Muscle of leg (tissue), 16 donors: ENCODE results near the gene DNAJC13. TPM values are rescaled to one million over a fixed set of nuclear protein-coding genes. Genes with fewer than 3 reads are reported as not detected.
"Not testable (repeated sequence)": the region's sequence is repeated elsewhere in the genome, so short reads cannot be mapped to it uniquely, and the experiment has no call there.

Experiments used
- DNase-seq: peaks from one replicate; pipeline ENCODE4 v3.0.0; 2013
- H3K27ac ChIP-seq: one replicate; pipeline ENCODE4 v1.5.1; 2013; ENCODE audit warnings: mild to moderate bottlenecking, low read length, control low read depth
- H3K27me3 ChIP-seq: one replicate; pipeline ENCODE4 v1.6.1; 2013; ENCODE audit warnings: low read length; ENCODE audit not compliant: control insufficient read depth, insufficient read depth
- H3K36me3 ChIP-seq: one replicate; pipeline ENCODE4 v1.6.1; 2013; ENCODE audit warnings: low read length; ENCODE audit not compliant: control insufficient read depth, insufficient read depth
- H3K4me1 ChIP-seq: one replicate; pipeline ENCODE4 v1.6.1; 2013; ENCODE audit warnings: low read length; ENCODE audit not compliant: control insufficient read depth, insufficient read depth
- H3K4me3 ChIP-seq: one replicate; pipeline ENCODE4 v1.5.1; 2013; ENCODE audit warnings: low read length, control low read depth
- H3K9me3 ChIP-seq: replicated peaks from 2 replicates; pipeline ENCODE4 v1.6.1; 2013; ENCODE audit warnings: low read depth, low read length; ENCODE audit not compliant: control insufficient read depth
- WGBS: methylation state at CpG from one replicate; pipeline ENCODE4 v1.1.5; 2013; ENCODE audit warnings: missing lambda C conversion rate; ENCODE audit not compliant: insufficient coverage; 5-methylcytosine and 5-hydroxymethylcytosine counted together
- long read RNA-seq, 11 donors: transcript quantifications; one replicate each; lab custom pipeline, GENCODE V29; 2026
- polyA plus RNA-seq, 8 donors: library from polyadenylated mRNA; unstranded; fragments of 120-200 nt; gene quantifications; one replicate each; pipeline versions ENCODE4 v1.2.1 to v1.2.3, GENCODE V29; 2013; ENCODE audit warnings: inconsistent platforms in 1 of 8, low replicate concordance in 1 of 8; ENCODE audit not compliant: insufficient read length in 8 of 8, insufficient read depth in 1 of 8
- total RNA-seq: library from RNA; stranded (reverse); fragments of 120-200 nt; gene quantifications from one replicate; pipeline ENCODE4 v1.2.4, GENCODE V29; 2013

Gene DNAJC13, protein sequence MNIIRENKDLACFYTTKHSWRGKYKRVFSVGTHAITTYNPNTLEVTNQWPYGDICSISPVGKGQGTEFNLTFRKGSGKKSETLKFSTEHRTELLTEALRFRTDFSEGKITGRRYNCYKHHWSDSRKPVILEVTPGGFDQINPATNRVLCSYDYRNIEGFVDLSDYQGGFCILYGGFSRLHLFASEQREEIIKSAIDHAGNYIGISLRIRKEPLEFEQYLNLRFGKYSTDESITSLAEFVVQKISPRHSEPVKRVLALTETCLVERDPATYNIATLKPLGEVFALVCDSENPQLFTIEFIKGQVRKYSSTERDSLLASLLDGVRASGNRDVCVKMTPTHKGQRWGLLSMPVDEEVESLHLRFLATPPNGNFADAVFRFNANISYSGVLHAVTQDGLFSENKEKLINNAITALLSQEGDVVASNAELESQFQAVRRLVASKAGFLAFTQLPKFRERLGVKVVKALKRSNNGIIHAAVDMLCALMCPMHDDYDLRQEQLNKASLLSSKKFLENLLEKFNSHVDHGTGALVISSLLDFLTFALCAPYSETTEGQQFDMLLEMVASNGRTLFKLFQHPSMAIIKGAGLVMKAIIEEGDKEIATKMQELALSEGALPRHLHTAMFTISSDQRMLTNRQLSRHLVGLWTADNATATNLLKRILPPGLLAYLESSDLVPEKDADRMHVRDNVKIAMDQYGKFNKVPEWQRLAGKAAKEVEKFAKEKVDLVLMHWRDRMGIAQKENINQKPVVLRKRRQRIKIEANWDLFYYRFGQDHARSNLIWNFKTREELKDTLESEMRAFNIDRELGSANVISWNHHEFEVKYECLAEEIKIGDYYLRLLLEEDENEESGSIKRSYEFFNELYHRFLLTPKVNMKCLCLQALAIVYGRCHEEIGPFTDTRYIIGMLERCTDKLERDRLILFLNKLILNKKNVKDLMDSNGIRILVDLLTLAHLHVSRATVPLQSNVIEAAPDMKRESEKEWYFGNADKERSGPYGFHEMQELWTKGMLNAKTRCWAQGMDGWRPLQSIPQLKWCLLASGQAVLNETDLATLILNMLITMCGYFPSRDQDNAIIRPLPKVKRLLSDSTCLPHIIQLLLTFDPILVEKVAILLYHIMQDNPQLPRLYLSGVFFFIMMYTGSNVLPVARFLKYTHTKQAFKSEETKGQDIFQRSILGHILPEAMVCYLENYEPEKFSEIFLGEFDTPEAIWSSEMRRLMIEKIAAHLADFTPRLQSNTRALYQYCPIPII (N-terminal part only)
- total RNA-seq = 38.6 TPM
- polyA plus RNA-seq = 10 to 100 TPM; 29.9 to 43.1 (median 34.2) TPM
- long read RNA-seq, donor 1 = 0 reads
- long read RNA-seq, donor 2 = 0 reads
- long read RNA-seq, donor 3, partial matches to known transcripts = 5 of 6 reads
- long read RNA-seq, donor 3, other reads (novel, unspliced or antisense) = 0 of 6 reads
- long read RNA-seq, donor 4, partial matches to known transcripts = 0 of 1 reads
- long read RNA-seq, donor 4, other reads (novel, unspliced or antisense) = 0 of 1 reads
- long read RNA-seq, donor 5, partial matches to known transcripts = 16 of 16 reads
- long read RNA-seq, donor 5, other reads (novel, unspliced or antisense) = 0 of 16 reads
- long read RNA-seq, donor 6, full-length matches to known transcripts = 1 of 13 reads
- long read RNA-seq, donor 6, partial matches to known transcripts = 12 of 13 reads
- long read RNA-seq, donor 6, other reads (novel, unspliced or antisense) = 0 of 13 reads
- long read RNA-seq, donor 7, partial matches to known transcripts = 13 of 13 reads
- long read RNA-seq, donor 7, other reads (novel, unspliced or antisense) = 0 of 13 reads
- long read RNA-seq, donor 8, partial matches to known transcripts = 12 of 12 reads
- long read RNA-seq, donor 8, other reads (novel, unspliced or antisense) = 0 of 12 reads
- long read RNA-seq, donor 9, partial matches to known transcripts = 9 of 9 reads
- long read RNA-seq, donor 9, other reads (novel, unspliced or antisense) = 0 of 9 reads
- long read RNA-seq, donor 10, partial matches to known transcripts = 20 of 20 reads
- long read RNA-seq, donor 10, other reads (novel, unspliced or antisense) = 0 of 20 reads
- long read RNA-seq, donor 11, partial matches to known transcripts = 13 of 13 reads
- long read RNA-seq, donor 11, other reads (novel, unspliced or antisense) = 0 of 13 reads

DNA sequence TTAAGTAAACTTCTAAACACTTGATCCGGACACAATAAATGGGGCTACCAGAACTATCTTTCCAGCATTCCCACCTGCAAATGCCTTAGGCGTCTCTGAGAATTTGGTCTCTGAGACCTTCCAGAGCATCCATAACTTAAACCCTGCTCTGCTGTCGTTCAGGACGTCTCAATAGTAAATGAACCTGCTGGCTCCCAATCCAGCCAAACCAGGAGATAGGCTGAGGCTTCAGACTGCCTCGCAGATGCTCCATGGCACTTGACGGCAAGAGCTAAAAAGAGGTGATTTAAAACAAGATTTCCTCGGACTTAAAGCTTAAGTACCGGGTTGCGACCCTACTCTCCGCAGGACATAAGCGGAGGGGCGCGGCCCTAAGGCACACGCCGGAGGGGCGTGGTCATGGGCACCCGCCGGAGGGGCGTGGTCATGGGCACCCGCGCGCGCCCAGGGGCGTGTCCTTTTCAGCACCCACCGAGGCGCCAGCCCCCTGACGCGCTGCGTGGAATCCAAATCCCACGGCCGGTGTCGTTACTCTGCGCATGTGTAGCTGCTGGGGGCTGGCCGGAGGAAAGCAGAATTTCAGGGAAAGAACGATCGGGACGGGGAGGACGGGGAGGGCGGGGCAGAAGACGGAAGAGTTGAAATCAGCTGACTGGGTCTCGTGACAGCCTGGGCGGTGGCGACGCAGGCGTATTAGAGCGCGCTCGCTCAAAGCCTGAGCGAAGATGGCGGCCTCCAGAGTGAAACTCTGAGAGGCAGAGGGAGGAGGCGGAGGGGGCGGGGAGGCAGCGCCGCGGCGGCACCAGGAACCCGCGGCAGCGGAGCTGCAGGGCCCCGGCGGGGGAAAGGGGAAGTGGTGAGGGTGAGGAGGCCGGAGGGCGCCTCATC lies at the start of gene DNAJC13:
Gene DNAJC13, plus strand, starts transcription at position 696 of the 888 bp plus-strand sequence. CDS start 17,049 bp downstream, outside the sequence.
- H3K27me3 ChIP-seq = no peaks in the 10 kb centered on the region
- peak within 1 kb of the TSS; percentile 96 for H3K27ac ChIP-seq
- peak; percentile 98 for DNase-seq
- WGBS = 2% methylated on average over 59 of the region's 63 CpGs
- peaks cover 5% of the 10 kb centered on the region for H3K36me3 ChIP-seq
- H3K4me1 ChIP-seq = peaks cover 6% of the 10 kb centered on the region
- peak within 1 kb of the TSS; percentile 99 for H3K4me3 ChIP-seq
- no peaks in the 10 kb centered on the region for H3K9me3 ChIP-seq

DNA sequence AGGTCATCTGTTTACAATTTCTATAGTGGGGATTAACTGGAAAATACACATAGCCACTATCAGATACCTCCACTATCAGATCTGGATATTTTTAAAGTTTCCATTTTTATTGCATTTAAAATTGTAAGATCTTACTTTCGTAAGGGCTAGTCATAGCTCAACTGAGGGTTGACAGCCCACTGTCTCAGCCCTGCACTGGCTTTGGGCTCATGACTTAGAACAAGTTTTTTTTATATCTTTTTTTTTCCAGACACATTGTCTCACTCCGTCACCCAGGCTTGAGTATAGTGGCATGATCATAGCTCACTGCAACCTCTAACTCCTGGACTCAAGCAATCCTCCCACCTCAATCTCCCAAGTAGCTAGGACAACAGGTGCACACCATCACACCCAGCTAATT lies 48.8 kb upstream of the DNAJC13 start:
- 88% methylated on average over 1 of the region's 2 CpGs for WGBS
- DNase-seq = no peak
- Histone ChIP-seq H3K4me3 (no peak overlapping the region), H3K27me3 (no peaks in the 10 kb centered on the region), H3K27ac (no peak overlapping the region), H3K4me1 (no peaks in the 10 kb centered on the region), H3K9me3 (no peaks in the 10 kb centered on the region), H3K36me3 (no peaks in the 10 kb centered on the region)

DNA sequence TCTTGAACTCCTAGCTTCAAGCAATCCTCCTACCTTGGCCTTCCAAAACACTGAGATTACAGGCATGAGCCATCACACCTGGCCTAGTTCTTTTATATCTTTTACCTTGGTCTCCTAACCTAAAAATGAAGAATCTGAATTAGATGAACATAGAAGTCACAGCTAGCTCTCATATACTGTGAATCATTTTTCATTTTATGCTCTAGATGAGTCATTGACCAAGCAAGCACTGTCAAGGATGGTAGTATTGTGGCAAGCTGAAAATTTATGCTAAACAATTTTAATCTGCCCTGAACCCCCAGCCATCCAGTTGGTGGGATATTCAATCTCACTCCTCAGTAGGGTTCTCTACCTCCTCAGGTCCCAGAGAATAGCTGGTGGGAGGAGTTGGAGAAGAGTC lies 48.3 kb upstream of the DNAJC13 start:
- Histone ChIP-seq H3K4me1 (no peaks in the 10 kb centered on the region), H3K9me3 (no peaks in the 10 kb centered on the region), H3K27me3 (no peaks in the 10 kb centered on the region), H3K27ac (no peak overlapping the region), H3K36me3 (no peaks in the 10 kb centered on the region), H3K4me3 (no peak overlapping the region)
- no peak for DNase-seq

DNA sequence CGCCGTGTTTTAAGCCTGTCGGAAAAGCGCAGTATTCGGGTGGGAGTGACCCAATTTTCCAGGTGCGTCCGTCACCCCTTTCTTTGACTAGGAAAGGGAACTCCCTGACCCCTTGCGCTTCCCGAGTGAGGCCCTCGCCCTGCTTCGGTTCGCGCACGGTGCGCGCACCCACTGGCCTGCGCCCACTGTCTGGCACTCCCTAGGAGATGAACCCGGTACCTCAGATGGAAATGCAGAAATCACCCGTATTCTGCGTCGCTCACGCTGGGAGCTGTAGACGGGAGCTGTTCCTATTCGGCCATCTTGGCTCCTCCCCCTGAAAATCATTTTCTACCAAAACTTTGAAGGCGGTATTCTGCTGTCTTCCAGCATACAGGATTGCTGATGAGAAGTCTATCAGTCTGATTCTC lies 40.4 kb upstream of the DNAJC13 start:
- H3K4me3 ChIP-seq, H3K36me3 ChIP-seq, H3K27me3 ChIP-seq, DNase-seq, H3K4me1 ChIP-seq, H3K27ac ChIP-seq, H3K9me3 ChIP-seq: not testable (repeated sequence)
- WGBS = 85% methylated on average over 22 of the region's 25 CpGs

DNA sequence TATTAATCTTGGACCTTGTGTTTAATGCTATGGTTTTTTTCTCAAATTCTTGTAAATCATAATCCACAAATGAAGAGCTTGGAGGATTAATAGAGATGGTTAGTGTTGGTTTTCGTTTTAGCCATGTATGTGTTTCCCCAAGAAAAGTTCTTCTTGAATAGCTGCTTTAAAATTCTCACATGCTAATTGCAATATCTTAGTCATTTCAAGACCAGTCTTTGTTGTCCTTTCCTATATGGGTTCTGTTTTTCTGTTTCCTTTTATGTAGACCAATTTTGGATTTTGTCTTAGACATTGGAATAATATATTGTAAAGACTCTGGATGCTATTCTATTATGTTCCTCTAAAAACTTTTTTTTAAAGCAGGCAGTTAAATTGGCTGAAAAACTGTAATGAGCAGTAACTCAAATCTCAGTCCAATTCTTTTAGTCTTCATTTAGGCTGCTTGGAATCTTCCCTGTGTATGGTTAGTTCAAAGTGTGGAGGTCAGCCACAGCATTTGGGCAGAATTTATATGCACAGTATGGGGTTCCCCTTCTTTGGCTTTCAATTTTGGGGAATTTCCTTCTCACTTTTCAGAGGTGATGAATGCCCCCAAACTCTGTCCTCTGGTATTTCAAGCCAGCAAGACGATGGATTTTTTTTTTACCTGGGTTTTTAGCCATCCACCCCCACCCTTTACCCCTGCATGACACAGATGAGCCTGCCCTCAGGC lies 39.1 kb upstream of the DNAJC13 start:
- no peak overlapping the region for H3K27ac ChIP-seq
- no peaks in the 10 kb centered on the region for H3K36me3 ChIP-seq
- no peaks in the 10 kb centered on the region for H3K4me1 ChIP-seq
- WGBS = no CpG with 5 or more reads among the region's 2 CpGs
- H3K27me3 ChIP-seq = no peaks in the 10 kb centered on the region
- DNase-seq = no peak
- no peaks in the 10 kb centered on the region for H3K9me3 ChIP-seq
- no peak overlapping the region for H3K4me3 ChIP-seq

DNA sequence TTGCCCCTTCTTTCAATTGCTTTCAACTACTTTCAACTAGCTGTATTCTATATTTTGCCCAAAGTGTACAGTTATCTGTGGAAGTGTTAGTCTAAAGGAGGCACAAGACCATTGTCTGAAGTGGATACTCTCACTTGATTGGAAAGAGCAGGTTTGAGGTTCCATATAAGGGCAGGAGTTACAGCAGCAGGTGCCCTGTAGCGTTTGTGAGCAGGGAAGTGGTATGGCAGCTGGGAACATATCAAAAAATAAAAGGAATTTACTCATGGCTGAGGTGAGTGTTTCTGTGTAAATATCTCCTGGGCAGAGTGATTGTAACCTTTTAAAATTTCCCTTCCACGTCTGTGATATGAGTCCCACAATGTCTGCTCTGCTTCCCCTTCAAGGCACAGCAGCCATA lies 38.5 kb upstream of the DNAJC13 start:
- Histone ChIP-seq H3K36me3 (no peaks in the 10 kb centered on the region), H3K9me3 (no peaks in the 10 kb centered on the region), H3K4me3 (no peak overlapping the region), H3K4me1 (no peaks in the 10 kb centered on the region), H3K27ac (no peak overlapping the region), H3K27me3 (no peaks in the 10 kb centered on the region)
- 20% methylated on average over 1 of the region's 2 CpGs for WGBS
- DNase-seq = no peak

DNA sequence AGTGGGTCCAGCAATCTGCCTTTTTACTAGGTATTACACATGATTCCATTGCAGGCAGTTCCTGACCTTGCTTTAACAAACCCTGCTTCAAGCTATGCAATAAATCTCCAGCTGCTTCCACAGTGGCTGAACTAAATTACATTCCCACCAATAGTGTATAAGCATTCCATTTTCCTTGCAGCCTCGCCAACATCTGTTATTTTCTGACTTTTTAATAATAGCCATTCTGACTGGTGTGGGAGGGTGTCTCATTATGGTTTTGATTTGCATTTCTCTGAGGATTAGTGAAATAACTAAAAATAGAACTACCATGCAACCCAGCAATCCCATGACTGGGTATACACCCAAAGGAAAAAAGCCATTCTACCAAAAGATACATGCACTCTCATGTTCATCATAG lies 36.4 kb upstream of the DNAJC13 start:
- no peak overlapping the region for H3K27ac ChIP-seq
- no peaks in the 10 kb centered on the region for H3K27me3 ChIP-seq
- no peaks in the 10 kb centered on the region for H3K9me3 ChIP-seq
- H3K36me3 ChIP-seq = no peaks in the 10 kb centered on the region
- H3K4me1 ChIP-seq = no peaks in the 10 kb centered on the region
- WGBS = no CpG with 5 or more reads among the region's 1 CpG
- no peak overlapping the region for H3K4me3 ChIP-seq
- DNase-seq = no peak
